ENCODE measurements around the gene TEX54.
A peak's percentile ranks its signal among the peaks of the same experiment; 100 is the strongest.

DNA sequence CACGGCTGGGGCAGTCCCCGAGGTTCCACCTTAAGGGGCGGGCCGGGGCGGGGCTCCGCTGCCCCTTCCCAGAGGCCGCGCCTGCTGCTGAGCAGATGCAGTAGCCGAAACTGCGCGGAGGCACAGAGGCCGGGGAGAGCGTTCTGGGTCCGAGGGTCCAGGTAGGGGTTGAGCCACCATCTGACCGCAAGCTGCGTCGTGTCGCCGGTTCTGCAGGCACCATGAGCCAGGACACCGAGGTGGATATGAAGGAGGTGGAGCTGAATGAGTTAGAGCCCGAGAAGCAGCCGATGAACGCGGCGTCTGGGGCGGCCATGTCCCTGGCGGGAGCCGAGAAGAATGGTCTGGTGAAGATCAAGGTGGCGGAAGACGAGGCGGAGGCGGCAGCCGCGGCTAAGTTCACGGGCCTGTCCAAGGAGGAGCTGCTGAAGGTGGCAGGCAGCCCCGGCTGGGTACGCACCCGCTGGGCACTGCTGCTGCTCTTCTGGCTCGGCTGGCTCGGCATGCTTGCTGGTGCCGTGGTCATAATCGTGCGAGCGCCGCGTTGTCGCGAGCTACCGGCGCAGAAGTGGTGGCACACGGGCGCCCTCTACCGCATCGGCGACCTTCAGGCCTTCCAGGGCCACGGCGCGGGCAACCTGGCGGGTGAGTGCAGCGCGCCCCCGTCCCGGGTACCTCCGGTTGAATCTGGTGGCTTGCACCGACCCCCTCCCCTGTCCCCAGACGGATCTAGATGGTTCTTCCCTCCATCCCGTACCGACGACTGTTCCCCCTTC, 48.4 kb upstream of the TEX54 start, which contains the start of gene SLC3A2:
- TF ChIP-seq, protein P1, sequence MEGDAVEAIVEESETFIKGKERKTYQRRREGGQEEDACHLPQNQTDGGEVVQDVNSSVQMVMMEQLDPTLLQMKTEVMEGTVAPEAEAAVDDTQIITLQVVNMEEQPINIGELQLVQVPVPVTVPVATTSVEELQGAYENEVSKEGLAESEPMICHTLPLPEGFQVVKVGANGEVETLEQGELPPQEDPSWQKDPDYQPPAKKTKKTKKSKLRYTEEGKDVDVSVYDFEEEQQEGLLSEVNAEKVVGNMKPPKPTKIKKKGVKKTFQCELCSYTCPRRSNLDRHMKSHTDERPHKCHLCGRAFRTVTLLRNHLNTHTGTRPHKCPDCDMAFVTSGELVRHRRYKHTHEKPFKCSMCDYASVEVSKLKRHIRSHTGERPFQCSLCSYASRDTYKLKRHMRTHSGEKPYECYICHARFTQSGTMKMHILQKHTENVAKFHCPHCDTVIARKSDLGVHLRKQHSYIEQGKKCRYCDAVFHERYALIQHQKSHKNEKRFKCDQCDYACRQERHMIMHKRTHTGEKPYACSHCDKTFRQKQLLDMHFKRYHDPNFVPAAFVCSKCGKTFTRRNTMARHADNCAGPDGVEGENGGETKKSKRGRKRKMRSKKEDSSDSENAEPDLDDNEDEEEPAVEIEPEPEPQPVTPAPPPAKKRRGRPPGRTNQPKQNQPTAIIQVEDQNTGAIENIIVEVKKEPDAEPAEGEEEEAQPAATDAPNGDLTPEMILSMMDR (IDR thresholded peaks at IDR 0.05; ENCODE audit: low read depth, low read length): peak; percentile 72
- TF ChIP-seq EZH2phosphoT487 (IDR thresholded peaks at IDR 0.05; ENCODE audit: low read depth): no peak
